ENCODE results near the gene ZNF609.

Gene ZNF609

GRCh38 chr15:64443016-64443415, 17.4 kb upstream of the ZNF609 start:
- in situ Hi-C loops (cut with HindIII; ENCODE audit: low sequenced_read_pairs), result no loop called here
- TF ChIP-seq CTCF (IDR thresholded peaks at IDR 0.05; ENCODE audit: low read depth, low read length), result no peak
- H3K4me3 ChIP-seq (ENCODE audit: low read depth, low read length), result no peak overlapping the region
- DNase-seq (ENCODE audit: low read depth, low spot score), result no peak

- peak; percentile 92 for DNase-seq (ENCODE audit: low read depth, low spot score)
- TF ChIP-seq CTCF (IDR thresholded peaks at IDR 0.05; ENCODE audit: low read depth, low read length), result no peak
- H3K4me3 ChIP-seq (ENCODE audit: low read depth, low read length), result no peak overlapping the region
- in situ Hi-C loops (cut with HindIII; ENCODE audit: low sequenced_read_pairs), result no loop called here
Observed at GRCh38 chr15:64443747-64444621, 16.4 kb upstream of the ZNF609 start.

GRCh38 chr15:64444836-64445235, 15.5 kb upstream of the ZNF609 start:
- H3K4me3 ChIP-seq (ENCODE audit: low read depth, low read length), result no peak overlapping the region
- in situ Hi-C loops (cut with HindIII; ENCODE audit: low sequenced_read_pairs), result no loop called here
- TF ChIP-seq CTCF (IDR thresholded peaks at IDR 0.05; ENCODE audit: low read depth, low read length), result no peak
- DNase-seq (ENCODE audit: low read depth, low spot score), result no peak

- no peak for TF ChIP-seq CTCF (IDR thresholded peaks at IDR 0.05; ENCODE audit: low read depth, low read length)
- in situ Hi-C loops (cut with HindIII; ENCODE audit: low sequenced_read_pairs), result no loop called here
- H3K4me3 ChIP-seq (ENCODE audit: low read depth, low read length), result no peak overlapping the region
- DNase-seq (ENCODE audit: low read depth, low spot score), result no peak
Observed at GRCh38 chr15:64447536-64448315, 12.7 kb upstream of the ZNF609 start.

GRCh38 chr15:64452988-64453688, 7.2 kb upstream of the ZNF609 start:
- peak; percentile 41 for DNase-seq (ENCODE audit: low read depth, low spot score)
- no peak overlapping the region for H3K4me3 ChIP-seq (ENCODE audit: low read depth, low read length)
- in situ Hi-C loops (cut with HindIII; ENCODE audit: low sequenced_read_pairs), result no loop called here
- TF ChIP-seq CTCF (IDR thresholded peaks at IDR 0.05; ENCODE audit: low read depth, low read length), result no peak

GRCh38 chr15:64453689-64454037, 6.7 kb upstream of the ZNF609 start:
- TF ChIP-seq CTCF (IDR thresholded peaks at IDR 0.05; ENCODE audit: low read depth, low read length), result no peak
- no peak for DNase-seq (ENCODE audit: low read depth, low spot score)

More at GRCh38 chr15:64453689-64454037, 6.7 kb upstream of the ZNF609 start:
- no peak overlapping the region for H3K4me3 ChIP-seq (ENCODE audit: low read depth, low read length)
- in situ Hi-C loops (cut with HindIII; ENCODE audit: low sequenced_read_pairs), result no loop called here

All from astrocyte of the spinal cord (primary cell).